H1 (cell line): Measurements from ENCODE around the gene C19orf38. TPM values are rescaled to one million over a fixed set of nuclear protein-coding genes. Genes with fewer than 3 reads are reported as not detected.

Experiments
- CTCF ChIA-PET: fragments of 300-600 bp; sonication (Branson Sonifier 250); formaldehyde crosslinking; loops from one replicate; lab custom pipeline; 2021; ENCODE audit not compliant: partially characterized antibody; lab: Charles Lee
- POLR2A ChIA-PET: fragments of 300-600 bp; sonication (Branson Sonifier 250); formaldehyde crosslinking; loops from one replicate; lab custom pipeline; 2021; ENCODE audit warnings: inconsistent platforms; ENCODE audit not compliant: partially characterized antibody; lab: Charles Lee
- DNase-seq, 2 experiments: peaks; one replicate each; pipeline versions ENCODE4 v3.0.0 to v3.0.0-alpha.2; 2010 to 2022; ENCODE audit warnings: low spot score in 2 of 2, low read depth in 1 of 2, mixed read lengths in 1 of 2
- FAIRE-seq: peaks from 2 replicates; lab custom pipeline; 2011; peaks lifted over from hg19 to GRCh38; lab: Jason Lieb, UNC
- H2AFZ ChIP-seq: 2 replicates; pipeline ENCODE4 v1.8.1; 2012; ENCODE audit warnings: low read length, inconsistent platforms
- H2AK5ac ChIP-seq: 2 replicates; pipeline ENCODE4 v1.6.1; 2013; ENCODE audit warnings: low read depth, low read length
- H2BK120ac ChIP-seq: replicated peaks from 2 replicates; pipeline ENCODE3; 2013; ENCODE audit warnings: low read depth, low read length, inconsistent platforms
- H2BK12ac ChIP-seq: 2 replicates; pipeline ENCODE4 v1.6.1; 2013; ENCODE audit warnings: low read depth, low read length
- H2BK15ac ChIP-seq: 2 replicates; pipeline ENCODE4 v1.6.1; 2013; ENCODE audit warnings: low read length
- H2BK20ac ChIP-seq: 2 replicates; pipeline ENCODE4 v1.6.1; 2013; ENCODE audit warnings: low read length
- H2BK5ac ChIP-seq: 2 replicates; pipeline ENCODE4 v1.6.1; 2013; ENCODE audit warnings: low read depth, low read length
- H3K14ac ChIP-seq: 2 replicates; pipeline ENCODE4 v1.6.1; 2013; ENCODE audit warnings: inconsistent platforms; ENCODE audit not compliant: insufficient read length
- H3K18ac ChIP-seq: 2 replicates; pipeline ENCODE4 v1.6.1; 2013; ENCODE audit warnings: low read length; ENCODE audit errors: extremely low read depth
- H3K23ac ChIP-seq: 2 replicates; pipeline ENCODE4 v1.6.1; 2013; ENCODE audit warnings: inconsistent platforms; ENCODE audit not compliant: insufficient read length
- H3K23me2 ChIP-seq: 2 replicates; pipeline ENCODE4 v1.6.1; 2013; ENCODE audit warnings: low read depth, low read length
- H3K27ac ChIP-seq: 2 replicates; pipeline ENCODE4 v1.6.1; 2011; ENCODE audit warnings: low read depth, low read length, inconsistent platforms
- H3K27me3 ChIP-seq, 4 experiments: replicated peaks in 1 of 4; 1 replicate in 1 of 4; 2 replicates in 3 of 4; pipeline versions ENCODE4 v1.6.1 to v1.8.1; 2011 to 2013; ENCODE audit warnings: low read length in 3 of 4, mild to moderate bottlenecking in 3 of 4, inconsistent platforms in 2 of 4, mixed read lengths in 2 of 4, moderate library complexity in 1 of 4; ENCODE audit not compliant: control insufficient read depth in 3 of 4, insufficient read depth in 3 of 4; ENCODE audit errors: extremely low read depth in 1 of 4
- H3K36me3 ChIP-seq, 4 experiments: 2 replicates each; pipeline versions ENCODE4 v1.6.1 to v1.8.1; 2011 to 2013; ENCODE audit warnings: mild to moderate bottlenecking in 4 of 4, low read length in 3 of 4, moderate library complexity in 2 of 4, control low read depth in 1 of 4, inconsistent platforms in 1 of 4; ENCODE audit not compliant: insufficient read depth in 4 of 4, control insufficient read depth in 2 of 4
- H3K4ac ChIP-seq: replicated peaks from 2 replicates; pipeline ENCODE3; 2013; ENCODE audit warnings: low read length, low read depth, mixed read lengths, inconsistent platforms; ENCODE audit not compliant: insufficient read length
- H3K4me1 ChIP-seq, 4 experiments: replicated peaks in 1 of 4; 1 replicate in 1 of 4; 2 replicates in 3 of 4; pipeline versions ENCODE4 v1.6.1 to v1.8.1; 2011 to 2013; ENCODE audit warnings: low read length in 3 of 4, inconsistent platforms in 2 of 4, mixed read lengths in 1 of 4; ENCODE audit not compliant: insufficient read depth in 4 of 4, control insufficient read depth in 3 of 4
- H3K4me2 ChIP-seq, 2 experiments: 2 replicates each; pipeline versions ENCODE4 v1.6.1 to v1.8.1; 2011 to 2013; ENCODE audit warnings: low read depth in 2 of 2, low read length in 2 of 2, control low read depth in 1 of 2, inconsistent platforms in 1 of 2, mild to moderate bottlenecking in 1 of 2; ENCODE audit not compliant: insufficient read depth in 1 of 2
- H3K4me3 ChIP-seq, 4 experiments: fragments of 200-600, 300-600 bp in 1 of 4; sonication (generic), shearing (Covaris generic), sonication (Bioruptor Twin) in 1 of 4; 2 replicates each; pipeline versions ENCODE4 v1.5.1 to v1.8.1; 2011 to 2016; ENCODE audit warnings: low read length in 4 of 4, low read depth in 3 of 4, control low read depth in 2 of 4, inconsistent platforms in 2 of 4, mild to moderate bottlenecking in 2 of 4, mixed read lengths in 1 of 4, moderate library complexity in 1 of 4; ENCODE audit not compliant: insufficient read depth in 2 of 4; ENCODE audit errors: extremely low read depth in 1 of 4
- H3K56ac ChIP-seq: replicated peaks from 2 replicates; pipeline ENCODE3; 2013; ENCODE audit warnings: low read depth, mild to moderate bottlenecking, mixed read lengths, low read length, inconsistent platforms; ENCODE audit not compliant: insufficient read length
- H3K79me1 ChIP-seq: 2 replicates; pipeline ENCODE4 v1.6.1; 2013; ENCODE audit warnings: low read depth, low read length, control low read depth
- H3K79me2 ChIP-seq, 2 experiments: 2 replicates each; pipeline versions ENCODE4 v1.6.1 to v1.8.1; 2012 to 2013; ENCODE audit warnings: low read length in 2 of 2, mild to moderate bottlenecking in 2 of 2, inconsistent platforms in 1 of 2; ENCODE audit not compliant: insufficient read depth in 2 of 2, control insufficient read depth in 1 of 2
- H3K9ac ChIP-seq, 4 experiments: replicated peaks in 1 of 4; 1 replicate in 1 of 4; 2 replicates in 3 of 4; pipeline versions ENCODE4 v1.6.1 to v1.8.1; 2011 to 2013; ENCODE audit warnings: low read depth in 3 of 4, low read length in 3 of 4, control low read depth in 2 of 4, mild to moderate bottlenecking in 2 of 4, moderate library complexity in 2 of 4, inconsistent platforms in 1 of 4; ENCODE audit errors: extremely low read depth in 1 of 4
- H3K9me3 ChIP-seq, 2 experiments: 2 replicates each; pipeline versions ENCODE4 v1.6.1 to v1.8.1; 2012 to 2013; ENCODE audit warnings: mild to moderate bottlenecking in 2 of 2, moderate library complexity in 2 of 2, control low read depth in 1 of 2, inconsistent platforms in 1 of 2, low read depth in 1 of 2, low read length in 1 of 2, mixed read lengths in 1 of 2; ENCODE audit not compliant: insufficient read depth in 2 of 2
- H4K20me1 ChIP-seq, 2 experiments: replicated peaks in 1 of 2; 2 replicates each; pipeline versions ENCODE3 to v1.8.1; 2011 to 2013; ENCODE audit warnings: inconsistent platforms in 2 of 2, low read length in 2 of 2, mild to moderate bottlenecking in 1 of 2; ENCODE audit not compliant: insufficient read depth in 2 of 2, control insufficient read depth in 1 of 2
- H4K5ac ChIP-seq: 2 replicates; pipeline ENCODE4 v1.6.1; 2013; ENCODE audit warnings: low read length, low read depth, mixed read lengths, inconsistent platforms; ENCODE audit not compliant: insufficient read length
- H4K8ac ChIP-seq: 2 replicates; pipeline ENCODE4 v1.8.0; 2013; ENCODE audit warnings: mild to moderate bottlenecking, moderate library complexity, low read length, inconsistent platforms; ENCODE audit not compliant: insufficient read depth; ENCODE audit errors: extremely low read depth
- H4K91ac ChIP-seq: replicated peaks from 2 replicates; pipeline ENCODE3; 2013; ENCODE audit warnings: low read length, mixed read lengths, inconsistent platforms; ENCODE audit not compliant: insufficient read length
- CHD1 ChIP-seq: IDR thresholded peaks from 2 replicates; pipeline ENCODE4 v1.6.1; 2012; ENCODE audit warnings: low read depth, low read length, improper control_type of control experiment
- CREB1 ChIP-seq: IDR thresholded peaks from 2 replicates; pipeline ENCODE4 v1.6.1; 2012; ENCODE audit warnings: inconsistent platforms
- CTBP2 ChIP-seq: IDR thresholded peaks from 2 replicates; pipeline ENCODE4 v1.7.0; 2011; ENCODE audit warnings: borderline replicate concordance, mild to moderate bottlenecking, moderate library complexity, mixed read lengths, low read length; ENCODE audit not compliant: insufficient read depth, insufficient read length
- EP300 ChIP-seq, 2 experiments: IDR thresholded peaks; 1 replicate in 1 of 2; 2 replicates in 1 of 2; pipeline ENCODE4 v1.6.1; 2011 to 2012; ENCODE audit warnings: low read depth in 2 of 2, low read length in 2 of 2, mild to moderate bottlenecking in 2 of 2, borderline replicate concordance in 1 of 2, inconsistent platforms in 1 of 2, moderate library complexity in 1 of 2
- POU5F1 ChIP-seq: IDR thresholded peaks from 2 replicates; pipeline ENCODE4 v1.6.1; 2011; ENCODE audit warnings: low read depth, mild to moderate bottlenecking, low read length, moderate library complexity
- RNF2 ChIP-seq: fragments of 200-900, 300-1000 bp; sonication (generic); IDR thresholded peaks from 2 replicates; pipeline ENCODE4 v1.7.1; 2016; ENCODE audit warnings: borderline replicate concordance, low read depth, mild to moderate bottlenecking, antibody characterized with exemption, low read length; ENCODE audit not compliant: poor library complexity, severe bottlenecking; ENCODE audit errors: missing control alignments
- RXRA ChIP-seq: IDR thresholded peaks from 2 replicates; pipeline ENCODE4 v1.6.1; 2011; ENCODE audit warnings: low read depth, mild to moderate bottlenecking, low read length, moderate library complexity; ENCODE audit not compliant: insufficient read depth
- TAF7 ChIP-seq: optimal IDR thresholded peaks from 2 replicates; pipeline ENCODE3; 2011; ENCODE audit warnings: low read depth, mild to moderate bottlenecking, inconsistent platforms, low read length, moderate library complexity, borderline replicate concordance
- TEAD4 ChIP-seq: IDR thresholded peaks from 2 replicates; pipeline ENCODE4 v1.6.1; 2012; ENCODE audit warnings: low read depth, low read length, inconsistent platforms, mixed read lengths
- ZNF274 ChIP-seq: IDR thresholded peaks from 2 replicates; pipeline ENCODE4 v1.7.0; 2012; ENCODE audit warnings: low read length, borderline replicate concordance; ENCODE audit errors: extremely low read depth
- WGBS, 2 experiments: shearing (Covaris generic) in 1 of 2; methylation state at CpG; one replicate each; pipeline versions ENCODE4 v1.1.6 to v1.1.7; 2013 to 2015; ENCODE audit warnings: low lambda C conversion rate in 2 of 2, mixed read lengths in 2 of 2, inconsistent platforms in 1 of 2, low coverage in 1 of 2, missing lambda C conversion rate in 1 of 2; ENCODE audit not compliant: insufficient replicate concordance in 2 of 2, insufficient coverage in 1 of 2, insufficient read length in 1 of 2; ENCODE audit errors: extremely low coverage in 1 of 2, missing lambda C conversion rate in 1 of 2; 5-methylcytosine and 5-hydroxymethylcytosine counted together
- polyA plus RNA-seq, 7 experiments: library from polyadenylated mRNA; depleted of rRNA in 3 of 7; stranded (reverse) in 5 of 7; unstranded in 2 of 7; fragments of >200 nt in 5 of 7; fragments of 200-250 nt in 2 of 7; gene quantifications; 1 replicate in 5 of 7; 2 replicates in 1 of 7; 4 replicates in 1 of 7; pipeline versions ENCODE4 v1.2.1 to v1.2.3, GENCODE V29; 2011 to 2013; ENCODE audit warnings: missing spikeins in 2 of 7, mixed read lengths in 2 of 7
- total RNA-seq: library from RNA; stranded (reverse); fragmentation: NEBNext Ultra II Directional; extraction: Animal tissue kit (Norgen Biotek cat#: 25700); gene quantifications from 2 replicates; pipeline ENCODE4 v1.2.1, GENCODE V29; 2021
- TF ChIP-seq, protein P1 (sequence below): IDR thresholded peaks from 2 replicates; pipeline ENCODE4 v1.6.1; 2012; ENCODE audit warnings: inconsistent platforms

C19orf38 gene
- total and polyA plus RNA-seq, 2 of the 8 experiments (the other 6 are each of a cell fraction or from before 2014, with no cell fraction given): 0.53 TPM; not detected in 1

- WGBS, 2 experiments: 91% methylated on average over 7 of the region's 7 CpGs; no CpG with 5 or more reads in 1 of the 2 experiments
- Histone ChIP-seq H3K56ac (no peak overlapping the region), H3K14ac (no peak overlapping the region), H3K23me2 (no peaks in the 10 kb centered on the region), H3K4me1 (no peaks in the 10 kb centered on the region), H3K23ac (no peak overlapping the region), H2BK15ac (no peak overlapping the region), H2BK5ac (no peak overlapping the region), H2AK5ac (no peak overlapping the region), H3K9me3 (no peaks in the 10 kb centered on the region), H4K5ac (no peak overlapping the region), H2BK12ac (no peak overlapping the region), H3K79me1 (no peaks in the 10 kb centered on the region), H3K18ac (no peak overlapping the region), H3K4me2 (no peak overlapping the region), H4K8ac (no peak overlapping the region), H4K91ac (no peak overlapping the region), H3K9ac (no peak overlapping the region), H2BK120ac (no peak overlapping the region), H3K36me3 (no peaks in the 10 kb centered on the region), H4K20me1 (no peaks in the 10 kb centered on the region), H3K27me3 (no peaks in the 10 kb centered on the region), H3K4ac (no peak overlapping the region), H3K27ac (no peak overlapping the region), H3K4me3 (no peak overlapping the region), H2AFZ (no peak overlapping the region), H3K79me2 (no peaks in the 10 kb centered on the region), H2BK20ac (no peak overlapping the region)
- DNase-seq: no peak
- no peak for FAIRE-seq
- CTCF ChIA-PET: interaction anchor here (1.0 to 21.2 kb wide), 5 partner anchors 9 to 47 kb away, joined by 4 to 249 read pairs (median 76); partner anchors contain the start of gene TMED1
- TF ChIP-seq POU5F1 (no peak), TEAD4 (no peak), RNF2 (no peak), CTBP2 (no peak), EP300 (IDR thresholded peaks at IDR 0.05; ENCODE audit: borderline replicate concordance in 1 of 2, low read depth in 2 of 2, low read length in 2 of 2) (no peak), TAF7 (no peak), CHD1 (no peak), RXRA (no peak), ZNF274 (no peak), CREB1 (no peak)
- TF ChIP-seq, protein P1, sequence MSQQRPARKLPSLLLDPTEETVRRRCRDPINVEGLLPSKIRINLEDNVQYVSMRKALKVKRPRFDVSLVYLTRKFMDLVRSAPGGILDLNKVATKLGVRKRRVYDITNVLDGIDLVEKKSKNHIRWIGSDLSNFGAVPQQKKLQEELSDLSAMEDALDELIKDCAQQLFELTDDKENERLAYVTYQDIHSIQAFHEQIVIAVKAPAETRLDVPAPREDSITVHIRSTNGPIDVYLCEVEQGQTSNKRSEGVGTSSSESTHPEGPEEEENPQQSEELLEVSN: no peak
- POLR2A ChIA-PET: interaction anchor here (0.6 to 1.6 kb wide), 4 partner anchors 8 to 188 kb away, joined by 3 to 5 read pairs (median 4); no protein-coding TSS in a partner anchor
These were observed 4.7 kb downstream of the C19orf38 start for GRCh38 chr19:10852941-10853340.
